Adrenal gland (tissue), 5 donors: ENCODE data around the gene RGS8.

Source experiments
- CTCF ChIP-seq, 6 experiments: fragments of 450-650 bp in 4 of 6; fragments of 200-600 bp in 2 of 6; sonication (generic) in 1 of 6; IDR thresholded peaks; 1 replicate in 5 of 6; 2 replicates in 1 of 6; pipeline versions ENCODE4 v1.5.1 to v1.8.0; 2016 to 2021; ENCODE audit warnings: antibody characterized with exemption in 6 of 6, mild to moderate bottlenecking in 2 of 6, moderate library complexity in 1 of 6
- POLR2A ChIP-seq, 2 donors: fragments of 450-650 bp; IDR thresholded peaks; one replicate each; pipeline ENCODE4 v1.6.1; 2017; ENCODE audit warnings: antibody characterized with exemption in 2 of 2, mild to moderate bottlenecking in 2 of 2, moderate library complexity in 1 of 2
- donor health status: DM: no; HTN: no; CAD: no.

GRCh38 chr1:182676274-182676673 is 8.1 kb downstream of the RGS8 start:
- no peak for TF ChIP-seq CTCF (IDR thresholded peaks at IDR 0.05)
- TF ChIP-seq POLR2A (IDR thresholded peaks at IDR 0.05), result no peak
